Stimulated activated CD8-positive, alpha-beta memory T cell treated with anti-CD3 and anti-CD28 coated beads, Interleukin-2, amount 100 ng/mL, for 1 hour (primary cell): Measurements from ENCODE around the gene SELENOS.
"Not testable (repeated sequence)": the region's sequence is repeated elsewhere in the genome, so short reads cannot be mapped to it uniquely, and the experiment has no call there.

Experiments
- DNase-seq, 2 donors: peaks; one replicate each; pipeline ENCODE4 v3.0.0-alpha.2; 2020; ENCODE audit warnings: low read depth in 2 of 2

The SELENOS gene

DNA sequence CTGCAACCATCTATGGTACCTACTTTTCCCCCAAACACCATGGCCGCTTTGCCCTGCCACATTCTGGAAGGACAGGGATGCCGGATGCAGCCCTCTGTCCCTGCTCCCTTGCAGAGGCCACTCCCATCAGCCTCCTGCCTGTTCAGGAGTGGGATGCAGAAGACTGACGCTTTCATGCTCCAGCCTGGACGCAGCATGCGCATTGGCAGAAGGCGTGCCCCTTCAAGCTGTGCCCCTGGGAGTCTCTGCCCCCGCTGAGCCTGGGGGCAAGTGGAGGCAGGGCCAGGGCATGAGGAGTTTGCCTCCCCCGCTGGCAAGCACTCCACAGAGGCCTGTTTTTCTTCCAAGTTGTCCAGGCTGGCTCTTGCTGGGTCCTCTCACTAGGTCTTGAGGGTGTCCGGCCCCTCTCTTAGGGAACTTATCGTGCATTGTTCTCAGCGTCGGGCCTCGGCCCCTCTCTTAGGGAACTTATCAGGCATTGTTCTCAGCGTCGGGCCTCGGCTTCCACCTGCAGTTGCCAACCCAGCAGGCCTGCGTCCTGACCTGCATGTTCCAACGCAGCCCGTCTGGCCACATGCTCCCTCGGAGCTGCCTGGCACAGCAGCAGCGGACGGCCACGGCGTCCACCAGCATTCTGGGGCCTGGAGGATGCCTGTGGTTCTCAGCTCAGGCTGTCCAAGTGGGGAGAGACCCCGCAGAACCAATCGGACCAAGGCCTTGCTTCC, 32.3 kb upstream of the SELENOS start:
- no peak for DNase-seq

DNA sequence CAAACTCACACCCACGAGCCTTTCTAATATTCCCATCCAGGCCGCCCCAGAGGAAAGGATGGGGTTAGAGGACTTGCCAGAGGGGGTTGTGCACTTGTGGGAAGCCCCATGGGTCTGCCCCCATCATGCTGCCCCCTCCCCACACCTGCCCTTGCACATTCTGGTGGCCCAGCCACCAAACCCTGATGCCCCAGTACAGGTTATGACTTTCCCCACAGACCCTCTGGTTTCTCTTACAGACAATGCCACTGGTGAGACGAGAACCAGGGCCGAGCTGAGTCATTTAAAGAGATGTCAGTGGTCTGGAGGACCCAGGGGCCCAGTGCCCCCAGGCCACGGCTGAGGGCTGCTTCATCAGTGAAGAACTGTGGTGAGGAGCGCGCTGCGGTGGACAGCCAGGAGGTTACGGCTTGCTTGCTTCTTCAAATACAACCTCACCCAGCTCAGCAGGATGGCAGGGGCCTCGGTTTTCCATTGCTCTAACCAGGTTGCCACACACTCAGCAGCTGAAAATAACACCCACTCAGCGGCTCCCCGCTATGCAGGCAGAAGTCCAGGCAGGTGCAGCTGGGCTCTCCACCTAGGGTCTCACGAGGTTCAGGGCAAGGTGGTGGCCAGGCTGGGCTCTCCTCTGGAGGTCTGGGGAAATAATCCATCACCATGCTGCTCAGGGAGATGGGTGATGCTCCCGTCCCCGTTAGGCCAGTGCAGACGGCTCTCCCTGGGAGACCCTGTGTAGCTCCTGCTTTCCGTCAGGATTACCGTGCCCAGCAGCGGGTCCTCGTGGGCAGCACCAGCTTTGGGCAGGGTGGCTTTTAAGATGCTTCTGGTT, 31.5 kb upstream of the SELENOS start:
- DNase-seq = no peak

DNA sequence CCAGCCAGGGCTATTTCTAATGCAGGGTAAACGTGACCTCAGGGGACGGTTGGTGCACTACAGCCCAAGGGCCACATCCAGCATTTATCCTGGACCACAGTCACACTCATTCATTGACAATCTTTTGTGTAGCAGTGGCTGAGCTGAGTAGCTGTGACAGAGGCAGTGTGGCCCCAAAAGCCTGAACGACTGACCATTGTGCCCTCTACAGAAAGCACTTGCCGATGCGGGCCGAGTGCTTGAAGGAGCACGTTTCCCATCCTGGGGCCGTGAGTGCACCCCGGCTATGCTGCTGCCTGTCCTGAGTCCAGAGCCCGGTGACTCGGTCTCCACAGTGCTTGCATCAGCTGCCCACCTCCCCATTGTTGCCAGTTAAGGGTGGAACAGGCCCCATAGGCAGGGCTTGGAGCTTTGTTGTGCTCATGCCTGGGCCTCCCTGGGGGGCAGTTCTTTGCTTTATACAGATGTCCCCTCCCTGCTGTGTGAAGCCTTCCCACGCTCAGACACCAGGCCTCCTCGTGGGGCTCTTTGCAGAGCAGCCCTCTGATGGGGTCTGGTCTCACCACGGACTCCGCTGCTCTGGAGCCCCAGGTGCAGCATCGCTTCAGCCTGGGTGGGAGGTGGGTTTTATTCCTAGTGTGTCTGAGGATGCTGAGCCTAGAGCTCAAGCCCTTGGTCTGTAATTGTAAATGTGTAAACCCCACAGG, 30.8 kb upstream of the SELENOS start:
- DNase-seq = no peak

DNA sequence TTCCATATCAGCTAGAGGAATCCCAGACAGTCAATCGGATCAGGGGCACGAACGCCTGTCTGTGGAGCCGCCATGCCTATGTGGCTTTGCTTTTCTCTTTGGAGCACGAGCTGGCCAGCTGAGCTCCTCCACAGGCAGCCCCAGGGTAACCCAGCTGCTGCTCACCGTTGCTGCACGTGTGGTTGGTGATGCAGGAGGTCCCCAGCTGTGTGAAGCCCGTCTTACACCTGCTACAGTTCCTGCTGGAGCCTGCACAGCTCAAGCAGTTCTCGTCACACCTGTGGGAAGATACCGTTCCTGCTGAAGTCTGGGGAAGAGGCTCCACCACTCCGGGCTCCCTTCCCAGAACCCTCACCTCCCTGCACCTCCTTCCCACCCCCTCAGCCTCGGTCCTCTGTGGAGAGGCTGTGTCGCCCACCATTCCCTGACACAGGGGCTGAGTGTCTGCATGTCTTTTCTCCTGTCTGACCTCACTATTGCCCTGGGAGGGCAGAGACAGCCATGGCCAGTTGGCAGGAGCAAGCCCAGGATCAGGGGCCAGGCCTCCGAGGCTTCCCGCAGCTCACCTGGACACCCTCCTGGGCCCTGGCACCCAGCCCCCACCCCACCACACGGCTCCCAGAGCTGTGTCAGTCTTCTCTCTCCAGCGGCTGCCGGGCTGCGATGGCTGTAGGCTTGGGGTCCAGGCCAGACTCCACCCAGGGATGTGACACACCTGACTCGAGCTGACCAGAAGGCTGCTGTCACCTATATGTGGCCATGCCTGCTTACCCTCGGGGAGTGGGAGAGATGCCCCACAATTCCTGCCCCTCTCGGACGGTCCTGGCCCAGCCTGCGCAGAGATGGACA, 30.0 kb upstream of the SELENOS start:
- no peak for DNase-seq

DNA sequence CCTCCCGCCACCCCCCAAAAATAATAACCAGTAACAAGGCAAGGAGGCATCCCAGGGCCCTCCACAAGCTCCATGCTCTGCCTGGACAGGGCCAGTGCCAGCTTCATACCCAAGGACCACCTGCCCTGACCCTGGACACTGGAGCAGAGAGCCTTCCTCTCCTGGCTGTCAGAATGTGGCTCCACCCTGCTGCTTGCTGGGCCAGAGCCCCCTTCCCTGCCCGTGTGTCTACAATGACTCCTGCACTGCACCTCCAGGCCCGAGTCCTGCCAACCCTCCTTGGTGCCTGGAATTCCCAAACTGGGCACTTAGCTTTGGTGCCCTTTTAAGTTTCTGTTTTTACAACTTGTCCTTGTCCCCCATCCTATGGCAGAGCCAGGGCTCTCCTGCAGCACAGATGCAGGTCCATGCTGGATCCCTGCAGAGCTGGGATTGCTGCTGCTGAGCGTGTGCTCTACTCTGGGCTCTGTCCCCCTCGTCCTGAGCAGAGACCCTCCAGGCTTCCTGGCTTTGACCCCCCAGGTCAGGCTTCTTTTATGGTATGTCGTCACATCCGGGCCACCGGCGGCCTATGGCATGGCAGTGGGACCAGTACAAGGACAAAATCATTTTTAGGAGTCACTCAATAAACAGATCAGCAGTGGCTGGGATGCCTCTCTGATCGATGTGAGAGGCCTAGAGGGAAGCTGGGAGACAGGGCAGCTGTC, 29.2 kb upstream of the SELENOS start:
- no peak for DNase-seq

DNA sequence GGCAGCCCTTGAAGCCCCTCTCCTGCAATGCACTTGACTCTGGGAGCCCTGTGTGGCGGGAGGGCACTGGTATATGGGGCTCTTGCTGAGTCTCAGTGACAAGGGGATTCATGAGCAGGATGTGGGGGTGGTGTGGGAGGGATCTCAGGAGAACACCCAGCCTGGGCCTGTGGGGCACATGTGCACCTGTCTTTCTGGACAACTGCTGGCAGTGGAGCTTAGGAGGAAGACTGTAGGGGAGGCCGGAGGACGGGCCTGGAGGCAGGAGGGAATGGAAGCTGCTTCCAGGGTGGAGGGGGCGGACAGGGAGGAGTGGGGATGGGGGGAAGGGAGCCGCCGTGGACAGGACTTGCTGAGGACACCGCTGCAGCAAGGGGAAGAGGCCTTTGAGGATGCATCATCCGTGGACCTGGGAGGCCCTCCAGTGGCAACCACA, 28.6 kb upstream of the SELENOS start:
- DNase-seq = no peak

DNA sequence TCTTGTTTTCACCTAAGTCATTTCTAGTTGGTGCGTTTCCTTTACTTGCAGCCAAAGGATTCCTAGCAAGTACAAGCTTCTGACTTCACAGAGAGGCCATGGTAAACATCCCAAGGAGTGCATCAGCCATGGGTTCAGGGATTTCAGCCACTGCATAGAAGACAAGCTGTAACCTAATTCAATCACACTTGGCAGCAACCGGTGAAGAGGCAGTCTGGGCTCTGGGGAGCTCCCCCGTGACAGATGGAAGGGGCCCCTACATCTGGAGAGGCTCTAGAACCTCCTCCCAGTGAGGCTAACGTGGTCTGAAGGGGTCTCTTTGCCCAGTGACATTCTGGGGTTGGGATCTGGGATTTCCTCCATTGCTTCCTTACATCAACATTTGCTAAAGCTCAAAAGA, 26.1 kb upstream of the SELENOS start:
- DNase-seq = no peak

DNA sequence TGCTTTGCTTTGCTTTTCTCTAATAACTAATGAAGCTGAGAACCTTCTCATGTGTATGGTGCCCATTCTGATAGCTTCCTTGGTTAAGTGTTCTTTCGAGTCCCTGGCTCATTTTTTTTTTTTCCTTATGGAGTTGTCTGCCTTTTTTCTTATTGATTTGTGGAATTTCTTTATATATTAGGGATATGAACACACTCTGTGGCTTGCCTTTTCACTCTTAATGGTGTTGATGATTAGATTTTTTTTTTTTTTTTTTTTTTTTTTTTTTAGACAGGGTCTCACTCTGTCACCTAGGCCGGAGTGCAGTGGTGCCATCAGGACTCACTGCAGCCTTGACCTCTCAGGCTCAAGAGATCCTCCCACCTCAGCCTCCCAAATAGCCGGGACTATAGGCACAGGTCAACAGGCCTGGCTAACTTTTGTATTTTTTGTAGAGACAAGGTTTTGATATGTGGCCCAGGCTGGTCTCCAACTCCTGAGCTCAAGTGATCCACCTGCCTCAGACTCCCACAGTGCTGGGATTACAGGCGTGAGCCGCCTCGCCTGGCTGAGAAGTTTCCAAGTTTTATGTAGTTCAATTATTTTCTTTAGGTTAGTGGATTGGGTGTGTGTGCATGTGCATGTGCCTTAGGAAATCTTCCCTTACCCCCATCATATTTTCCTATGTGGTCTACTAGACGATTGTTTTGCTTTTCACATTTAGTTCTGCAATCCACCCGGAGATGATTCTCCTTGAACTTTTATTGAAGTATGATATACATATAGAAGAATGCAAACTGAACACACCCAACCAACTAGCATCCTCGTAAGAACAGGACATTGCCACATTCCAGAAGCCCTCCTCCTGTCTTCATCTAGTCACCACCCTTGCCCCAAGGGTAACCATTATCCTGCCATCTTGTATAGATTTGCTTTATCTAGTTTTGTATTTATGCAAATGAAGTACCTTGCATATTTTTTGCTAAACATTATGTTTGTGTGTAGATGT, 19.4 kb upstream of the SELENOS start:
- no peak for DNase-seq

DNA sequence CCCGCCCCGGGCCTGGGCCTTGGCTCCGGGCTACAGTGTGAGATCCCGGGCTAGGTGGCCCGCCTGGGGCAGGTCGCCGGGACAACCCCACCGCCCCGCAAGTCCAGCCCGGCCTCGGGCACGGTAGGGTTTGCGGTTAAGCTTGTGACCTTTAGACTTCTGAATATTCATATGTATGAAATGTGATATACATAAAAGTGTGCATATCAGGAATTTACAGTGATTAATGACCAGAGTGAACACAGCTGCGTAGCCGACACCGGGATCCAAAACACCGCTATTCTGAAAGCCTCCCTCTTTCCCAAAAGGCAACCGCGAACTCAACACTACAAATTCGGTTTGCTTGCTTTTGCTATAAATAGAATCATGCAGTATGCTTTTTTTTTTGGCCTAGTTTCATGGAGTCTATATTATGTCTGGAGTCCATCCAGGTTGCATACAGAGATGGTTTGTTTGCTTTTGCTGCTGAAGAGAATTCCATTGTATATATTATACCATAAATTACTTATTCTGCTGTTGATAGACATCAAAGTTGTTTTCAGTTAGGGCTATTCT, 18.4 kb upstream of the SELENOS start:
- no peak for DNase-seq

DNA sequence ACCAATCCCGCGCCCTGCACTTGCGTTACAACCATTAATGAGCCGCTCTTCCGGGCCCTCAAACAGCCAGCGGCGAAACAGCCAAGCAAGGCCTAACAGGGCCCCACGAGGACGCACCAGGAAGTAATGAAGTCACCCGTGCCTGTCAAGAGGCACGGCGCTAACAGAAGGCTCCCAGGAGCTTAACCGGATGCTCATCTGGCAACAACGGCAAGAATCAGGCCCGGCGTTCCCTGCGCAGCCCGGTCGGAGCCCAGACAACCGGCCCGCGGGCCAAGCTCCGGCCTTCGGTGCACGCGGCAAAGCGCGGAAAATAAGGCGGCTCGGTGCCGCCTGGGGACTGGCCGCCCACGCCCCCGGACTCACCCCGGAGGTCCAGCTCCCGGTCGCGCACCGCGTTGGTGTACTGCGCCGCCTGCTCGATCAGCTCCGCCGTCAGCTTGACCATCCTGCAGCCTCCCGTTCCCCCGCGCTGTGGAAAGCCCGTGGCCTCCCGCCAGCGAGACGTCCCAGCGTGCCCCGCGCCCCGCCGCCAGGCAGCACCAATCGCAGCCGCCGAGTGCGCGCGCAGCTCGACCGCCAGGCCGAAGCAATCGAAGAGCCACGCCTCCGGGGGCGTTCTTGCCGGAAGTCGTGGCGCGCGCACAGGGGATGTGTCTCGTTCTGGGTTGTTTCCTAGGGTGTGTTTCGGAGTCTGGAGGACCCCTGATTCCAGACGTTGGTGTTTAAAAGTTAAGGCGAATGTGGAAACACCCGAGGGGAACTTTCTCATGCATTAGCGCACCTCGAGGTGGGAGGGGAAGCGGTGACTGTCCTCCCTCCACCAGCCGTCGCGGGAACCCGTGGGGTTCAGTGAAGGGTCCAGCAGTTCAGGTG, 17.7 kb upstream of the SELENOS start, which contains the start of gene SNRPA1:
Gene SNRPA1, minus strand, starts transcription at position 518 of the 876 bp plus-strand sequence. Its CDS starts 70 bp downstream, at position 448.
- DNase-seq = peak; percentile 95 to 97

DNA sequence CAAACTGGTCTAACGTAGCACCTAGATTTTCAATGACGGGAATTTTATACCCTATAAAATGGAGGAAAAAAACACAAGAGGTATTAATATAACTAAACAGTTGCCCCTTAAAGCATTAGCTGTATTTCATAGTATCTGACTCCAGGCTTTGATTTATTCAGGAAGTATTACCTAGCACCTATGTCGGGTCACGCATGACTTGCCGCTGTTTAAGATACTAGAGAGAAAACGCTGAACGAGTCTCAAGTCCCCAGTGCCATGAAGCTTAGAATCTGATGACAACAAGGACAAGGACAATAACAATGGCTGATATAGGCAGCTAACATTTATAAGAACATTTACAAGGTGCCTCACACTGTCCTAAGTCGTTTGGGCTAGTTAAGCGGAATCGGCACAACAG, 15.8 kb upstream of the SELENOS start:
- no peak for DNase-seq

DNA sequence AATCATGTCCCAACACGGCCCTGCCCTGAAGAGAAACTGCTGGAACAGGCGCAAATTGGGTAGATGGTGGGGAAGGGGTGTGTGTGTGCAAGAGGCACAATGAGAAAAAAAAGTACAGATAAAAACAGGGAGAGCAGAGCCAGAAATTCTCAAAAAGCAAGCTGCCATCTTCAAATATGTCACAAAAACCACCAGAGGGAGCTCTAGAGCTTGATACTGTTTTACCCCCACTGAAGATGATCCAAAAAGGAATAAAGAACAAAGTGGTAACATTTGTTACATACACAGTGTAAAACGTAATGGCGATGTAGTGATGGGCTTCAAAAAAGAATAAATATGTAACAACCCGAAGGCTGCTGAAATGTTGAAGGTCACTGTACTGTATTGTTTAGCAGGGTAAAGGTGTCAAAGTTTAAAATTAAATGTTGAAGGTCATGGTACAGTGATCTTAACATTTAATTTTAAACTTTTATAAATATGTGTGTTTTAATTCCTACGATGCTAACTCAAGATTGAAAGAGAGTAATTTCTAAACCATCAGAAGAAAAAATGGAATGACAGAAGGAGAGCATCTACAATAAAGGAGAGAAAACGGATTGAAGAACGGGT, 11.7 kb upstream of the SELENOS start:
- DNase-seq = no peak

DNA sequence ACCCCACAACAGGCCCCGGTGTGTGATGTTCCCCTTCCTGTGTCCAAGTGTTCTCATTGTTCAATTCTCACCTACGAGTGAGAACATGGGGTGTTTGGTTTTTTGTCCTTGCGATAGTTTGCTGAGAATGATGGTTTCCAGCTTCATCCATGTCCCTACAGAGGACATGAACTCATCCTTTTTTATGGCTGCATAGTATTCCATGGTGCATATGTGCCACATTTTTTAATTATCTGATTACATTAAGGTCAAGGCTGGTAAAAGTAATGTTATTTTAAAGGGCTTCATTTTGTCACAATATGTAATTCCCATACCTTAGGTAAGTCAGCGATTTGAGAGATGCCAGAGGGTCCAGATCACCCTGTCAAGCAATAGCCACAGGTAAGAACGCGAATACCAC, 10.1 kb upstream of the SELENOS start:
- not testable (repeated sequence) for DNase-seq

DNA sequence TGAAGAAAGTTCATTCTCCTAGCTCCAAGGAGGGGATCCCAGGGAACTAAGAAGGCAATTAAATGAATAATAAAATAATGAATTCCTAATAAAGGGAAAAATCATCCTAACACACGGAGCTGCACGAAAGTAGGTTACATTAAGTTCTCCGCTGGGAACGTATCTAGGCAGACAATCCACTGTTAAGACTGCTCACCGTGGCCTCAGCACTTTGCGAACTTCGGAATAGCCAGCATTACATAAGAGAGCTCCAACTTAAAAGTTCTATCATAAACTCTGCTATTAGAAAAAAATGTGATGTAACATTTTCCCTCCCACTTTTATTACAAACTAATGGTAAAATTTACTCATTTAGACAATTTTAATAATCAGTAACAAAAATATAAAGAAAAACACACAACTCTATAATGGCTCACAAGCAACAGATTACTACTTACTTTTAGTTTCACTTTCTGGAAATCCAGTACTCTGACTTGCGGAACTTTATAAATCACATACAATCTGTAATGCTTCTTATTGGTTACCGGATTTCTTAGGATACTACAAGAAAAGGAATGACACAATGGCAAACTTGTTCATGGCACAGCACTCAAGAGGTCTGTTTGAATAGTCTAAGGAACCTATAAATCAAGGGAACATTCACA, 9.3 kb upstream of the SELENOS start:
- DNase-seq = no peak

DNA sequence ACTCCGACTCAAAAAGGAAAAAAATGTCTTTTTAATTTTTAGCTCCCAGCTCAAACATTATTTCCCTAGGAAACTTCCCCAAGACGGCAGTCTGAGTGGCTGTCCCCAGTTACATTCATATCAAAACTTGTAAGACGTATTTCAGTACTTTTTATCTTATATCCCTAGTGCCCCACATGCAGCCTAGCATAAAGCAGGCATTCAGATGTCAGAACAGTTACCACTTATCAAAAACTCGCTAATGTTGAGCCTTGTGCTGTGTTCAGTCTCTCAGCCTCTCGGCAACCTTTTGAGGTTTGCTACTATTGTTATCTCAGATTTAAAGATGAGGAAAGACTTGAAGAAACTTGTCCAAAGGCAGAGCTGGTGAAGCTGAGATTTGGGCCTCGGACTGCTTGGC, 6.6 kb upstream of the SELENOS start:
- DNase-seq = no peak

DNA sequence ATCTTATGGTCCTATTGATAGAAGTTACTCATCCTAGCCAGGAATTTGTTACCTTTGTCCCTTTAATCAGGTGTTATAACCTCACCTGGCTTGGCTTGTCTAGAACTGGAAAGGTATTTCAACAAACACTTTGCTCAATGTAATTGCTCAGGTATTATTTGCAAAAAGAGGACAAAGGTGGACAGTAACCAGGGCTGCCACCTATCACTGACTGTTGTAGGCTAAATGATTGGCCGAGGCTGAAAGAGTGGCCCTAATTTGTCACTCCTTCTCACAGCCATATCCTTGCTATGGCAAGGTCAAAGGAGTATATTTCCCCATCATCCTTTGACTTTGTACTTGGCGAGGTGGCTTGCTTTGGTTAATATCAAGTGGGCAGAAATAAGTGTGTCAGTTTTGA, 2.7 kb upstream of the SELENOS start:
- DNase-seq = no peak

DNA sequence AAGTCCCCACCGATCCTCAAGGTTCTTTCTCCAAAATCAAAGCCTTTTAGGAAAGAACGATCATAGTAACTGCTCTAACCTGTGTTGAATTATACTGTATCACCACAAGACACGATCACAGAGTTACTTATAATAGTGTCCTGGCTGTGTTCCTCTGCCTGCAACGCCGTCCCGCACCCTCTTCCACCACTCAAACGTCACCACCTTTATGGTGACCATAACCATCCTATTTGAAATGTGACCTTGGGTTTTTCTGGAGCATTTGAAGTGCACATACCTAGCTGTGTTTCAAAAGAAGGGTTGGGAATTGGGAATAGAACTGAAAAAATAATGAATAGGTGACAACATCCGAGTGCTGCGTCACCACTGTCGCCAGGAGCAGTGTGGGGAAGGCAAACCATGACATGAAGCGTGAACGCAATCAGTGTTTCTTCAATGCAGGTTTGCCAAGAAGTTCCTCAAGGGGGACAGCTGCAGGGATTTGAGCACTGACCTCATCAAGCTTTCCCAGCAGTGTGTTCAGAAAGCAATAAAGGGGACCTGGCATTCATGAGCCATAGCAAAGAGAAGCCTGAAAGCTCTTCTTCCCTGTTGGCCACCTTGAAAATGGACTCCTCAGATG, 769 bp upstream of the SELENOS start:
- DNase-seq = no peak
